Coronary artery (tissue), 2 donors: Measurements from ENCODE around the gene AFF4.
"Not testable (repeated sequence)": the region's sequence is repeated elsewhere in the genome, so short reads cannot be mapped to it uniquely, and the experiment has no call there.

Experiments used
- DNase-seq: peaks from one replicate; pipeline ENCODE4 v3.0.0-alpha.2; 2017; ENCODE audit warnings: low spot score
- H3K27ac ChIP-seq, 2 donors: fragments of 200-600 bp; sonication (generic); one replicate each; pipeline ENCODE4 v1.5.1; 2016 to 2019
- H3K4me3 ChIP-seq: fragments of 200-600 bp; sonication (generic); 2 replicates; pipeline ENCODE4 v1.5.1; 2016; ENCODE audit warnings: mild to moderate bottlenecking, moderate library complexity
- CTCF ChIP-seq: fragments of 200-600 bp; sonication (generic); IDR thresholded peaks from one replicate; pipeline ENCODE4 v1.5.1; 2019; ENCODE audit warnings: antibody characterized with exemption

AFF4 gene

GRCh38 chr5:132952829-132953228 lies 10.6 kb downstream of the AFF4 start:
- H3K27ac ChIP-seq = no peak overlapping the region
- DNase-seq = no peak
- no peak for TF ChIP-seq CTCF
- H3K4me3 ChIP-seq = no peak overlapping the region

DNA sequence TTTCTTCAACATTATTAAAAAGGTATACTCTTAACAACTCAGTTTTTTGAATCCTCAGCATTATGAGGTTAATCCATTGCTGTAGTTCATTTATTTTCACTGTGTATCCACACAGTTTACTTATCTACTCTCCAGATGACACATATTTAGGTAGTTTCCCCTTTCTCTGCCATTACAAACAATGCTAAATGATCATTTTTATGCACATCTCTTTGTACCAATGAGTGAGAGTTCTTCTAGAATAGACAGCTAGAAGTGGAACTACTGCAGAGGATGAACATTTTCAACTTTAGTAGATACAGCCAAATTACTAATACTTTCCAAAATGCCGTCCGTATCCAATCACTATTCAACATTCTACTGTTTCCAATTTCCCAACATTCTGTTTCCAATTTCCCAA lies 11.5 kb downstream of the AFF4 start:
- no peak for TF ChIP-seq CTCF
- DNase-seq = no peak

DNA sequence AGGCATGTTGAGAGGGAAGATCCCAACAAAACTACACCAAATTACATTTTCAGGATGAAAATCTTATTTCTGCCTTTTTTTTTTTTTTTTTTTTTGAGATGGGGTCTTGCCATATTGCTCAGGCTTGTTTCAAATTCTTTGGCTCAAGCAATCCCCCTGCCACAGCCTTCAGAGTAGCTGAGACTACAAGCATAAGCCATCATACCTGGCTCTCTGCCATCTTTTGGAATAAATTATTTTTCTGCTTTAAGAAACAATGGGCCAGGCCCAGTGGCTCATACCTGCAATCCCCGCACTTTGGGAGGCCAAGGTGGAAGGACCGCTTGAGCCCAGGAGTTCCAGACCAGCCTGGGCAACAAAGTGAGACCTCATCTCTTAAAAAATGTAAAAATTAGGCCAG lies 14.3 kb downstream of the AFF4 start:
- TF ChIP-seq CTCF = no peak
- Histone ChIP-seq H3K27ac (no peak overlapping the region), H3K4me3 (no peak overlapping the region)
- DNase-seq = no peak

More for the DNA sequence above, 11.5 kb downstream of the AFF4 start:
- Histone ChIP-seq H3K27ac (no peak overlapping the region), H3K4me3 (no peak overlapping the region)

GRCh38 chr5:132947671-132948070 lies 15.8 kb downstream of the AFF4 start:
- no peak for DNase-seq
- no peak for TF ChIP-seq CTCF
- no peak overlapping the region for H3K4me3 ChIP-seq
- no peak overlapping the region for H3K27ac ChIP-seq

GRCh38 chr5:132945315-132945714 lies 18.1 kb downstream of the AFF4 start:
- not testable (repeated sequence) for DNase-seq, H3K27ac ChIP-seq

DNA sequence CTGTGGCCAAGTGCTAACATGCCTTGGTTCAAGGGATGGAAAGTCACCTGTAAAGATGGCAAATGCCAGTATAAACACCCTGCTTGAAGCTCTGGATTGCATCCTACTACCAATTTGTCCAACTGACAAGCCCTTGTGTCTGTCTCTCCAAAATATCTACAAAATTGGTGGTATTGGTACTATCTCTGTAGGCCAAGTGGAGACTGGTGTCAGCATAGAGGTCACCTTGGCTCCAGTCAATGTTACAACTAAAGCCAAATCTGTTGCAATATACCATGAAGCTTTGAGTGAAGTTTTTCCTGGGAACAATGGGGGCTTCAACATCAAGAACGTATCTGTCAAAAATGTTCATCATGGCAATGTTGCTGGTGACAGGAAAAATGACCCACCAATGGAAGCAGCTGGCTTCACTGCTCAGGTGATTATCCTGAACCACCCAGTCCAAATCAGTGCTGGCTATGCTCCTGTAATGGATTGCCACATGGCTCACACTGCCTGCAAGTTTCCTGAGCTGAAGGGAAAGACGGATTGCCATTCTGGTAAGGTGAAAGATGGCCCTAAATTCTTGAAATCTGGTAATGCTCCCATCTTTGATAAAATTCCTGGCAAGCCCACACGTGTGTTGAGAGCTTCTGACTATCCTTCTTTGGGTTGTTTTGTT lies 19.9 kb downstream of the AFF4 start:
- DNase-seq = no peak
- Histone ChIP-seq H3K27ac (no peak overlapping the region), H3K4me3 (no peak overlapping the region)
- no peak for TF ChIP-seq CTCF

More at GRCh38 chr5:132945315-132945714, 18.1 kb downstream of the AFF4 start:
- not testable (repeated sequence) for H3K4me3 ChIP-seq

DNA sequence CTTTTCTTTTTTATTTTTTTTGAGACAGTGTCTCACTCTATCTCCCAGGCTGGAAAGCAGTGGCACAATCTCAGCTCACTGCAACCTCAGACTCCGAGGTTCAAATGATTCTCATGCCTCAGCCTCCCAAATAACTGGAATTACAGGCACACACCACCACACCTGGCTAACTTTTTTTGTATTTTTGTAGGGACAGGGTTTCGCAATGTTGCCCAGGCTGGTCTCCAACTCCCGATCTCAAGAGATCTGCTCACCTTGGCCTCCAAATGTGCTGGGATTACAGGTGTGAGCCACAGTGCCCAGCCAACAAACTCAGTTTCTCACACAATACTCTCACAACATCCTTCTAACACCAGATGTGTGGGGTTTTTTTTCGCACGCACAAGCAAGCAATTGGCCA lies 22.1 kb downstream of the AFF4 start:
- Histone ChIP-seq H3K4me3 (no peak overlapping the region), H3K27ac (no peak overlapping the region)
- no peak for TF ChIP-seq CTCF
- no peak for DNase-seq

DNA sequence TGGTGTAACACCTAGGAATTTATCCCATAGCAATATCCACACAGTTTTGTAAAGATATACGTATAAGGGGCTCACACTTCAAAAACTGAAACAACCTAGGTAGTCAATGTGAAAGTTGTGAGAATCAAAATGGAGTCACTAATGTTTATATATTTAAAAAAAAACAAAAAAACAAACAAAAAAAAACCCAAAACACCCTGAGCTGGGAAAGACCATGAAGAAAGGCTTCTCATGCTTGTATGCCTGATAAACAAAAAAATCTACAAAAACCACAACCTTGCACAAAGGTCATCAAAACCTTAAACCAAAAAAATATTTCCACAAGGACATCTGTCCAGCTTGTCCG lies 35.4 kb downstream of the AFF4 start:
- DNase-seq = no peak
- Histone ChIP-seq H3K27ac (no peak overlapping the region), H3K4me3 (no peak overlapping the region)
- no peak for TF ChIP-seq CTCF
